A549 (cell line): ENCODE data around the gene ASPA.

Experiments used
- CHD2 ChIP-seq: fragments of 150-350 bp; IDR thresholded peaks from 2 replicates; pipeline ENCODE4 v1.6.1; 2014; ENCODE audit warnings: low read length; ENCODE audit not compliant: partially characterized antibody
- CTCF ChIP-seq: fragments of >200 bp; sonication (Bioruptor Twin); formaldehyde crosslinking; IDR thresholded peaks from 3 replicates; pipeline ENCODE4 v1.5.1; 2016
- E2F6 ChIP-seq: IDR thresholded peaks from 2 replicates; pipeline ENCODE4 v1.6.1; 2012; ENCODE audit warnings: low read depth, borderline replicate concordance
- EP300 ChIP-seq, 2 experiments: fragments of >200 bp; sonication (Bioruptor Twin); formaldehyde crosslinking; IDR thresholded peaks; 2 replicates in 1 of 2; 3 replicates in 1 of 2; pipeline ENCODE4 v1.6.1; 2016 to 2017
- FOSL2 ChIP-seq, 2 experiments: fragments of 450-650 bp in 1 of 2; fragments of >200 bp in 1 of 2; sonication (Bioruptor Twin) in 1 of 2; formaldehyde crosslinking; IDR thresholded peaks; 2 replicates each; pipeline versions ENCODE4 v1.5.0 to v1.6.1; 2016 to 2020; ENCODE audit warnings: mild to moderate bottlenecking in 1 of 2, moderate library complexity in 1 of 2
- FOXS1 ChIP-seq: fragments of 250-450 bp; sonication (Bioruptor Pico); IDR thresholded peaks from 2 replicates; pipeline ENCODE4 v1.5.0; 2020; ENCODE audit warnings: mild to moderate bottlenecking, moderate library complexity
- JUNB ChIP-seq: fragments of >200 bp; sonication (Bioruptor Twin); formaldehyde crosslinking; IDR thresholded peaks from 2 replicates; pipeline ENCODE4 v1.6.1; 2016
- MAFK ChIP-seq: fragments of 450-650 bp; IDR thresholded peaks from 2 replicates; pipeline ENCODE4 v1.6.1; 2014; ENCODE audit not compliant: partially characterized antibody
- POLR2A ChIP-seq: IDR thresholded peaks from 2 replicates; pipeline ENCODE4 v1.6.1; 2012; ENCODE audit warnings: mild to moderate bottlenecking, low read length
- REST ChIP-seq: fragments of 200-600 bp; sonication (generic); IDR thresholded peaks from 2 replicates; pipeline ENCODE4 v1.6.1; 2016; ENCODE audit warnings: antibody characterized with exemption, mild to moderate bottlenecking, moderate library complexity
- SREBF2 ChIP-seq: fragments of 450-650 bp; IDR thresholded peaks from 2 replicates; pipeline ENCODE4 v1.6.1; 2014; ENCODE audit warnings: mild to moderate bottlenecking, moderate library complexity
- TF ChIP-seq, protein P1 (sequence below): IDR thresholded peaks from 2 replicates; pipeline ENCODE4 v1.6.1; 2012
- TF ChIP-seq, protein P2 (sequence below): IDR thresholded peaks from 2 replicates; pipeline ENCODE4 v1.6.1; 2012

GRCh38 chr17:3438368-3438767 lies 37.4 kb upstream of the ASPA start:
- TF ChIP-seq, protein P1, sequence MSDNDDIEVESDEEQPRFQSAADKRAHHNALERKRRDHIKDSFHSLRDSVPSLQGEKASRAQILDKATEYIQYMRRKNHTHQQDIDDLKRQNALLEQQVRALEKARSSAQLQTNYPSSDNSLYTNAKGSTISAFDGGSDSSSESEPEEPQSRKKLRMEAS: no peak
- TF ChIP-seq MAFK (no peak), CTCF (no peak), POLR2A (no peak), CHD2 (no peak), JUNB (no peak), FOXS1 (CRISPR knock-in tag) (no peak), FOSL2 (IDR thresholded peaks at IDR 0.05) (no peak), FOSL2 (CRISPR knock-in tag; IDR thresholded peaks at IDR 0.05) (no peak), E2F6 (no peak), EP300 (IDR thresholded peaks at IDR 0.05) (no peak), REST (no peak), SREBF2 (no peak)
- TF ChIP-seq, protein P2, sequence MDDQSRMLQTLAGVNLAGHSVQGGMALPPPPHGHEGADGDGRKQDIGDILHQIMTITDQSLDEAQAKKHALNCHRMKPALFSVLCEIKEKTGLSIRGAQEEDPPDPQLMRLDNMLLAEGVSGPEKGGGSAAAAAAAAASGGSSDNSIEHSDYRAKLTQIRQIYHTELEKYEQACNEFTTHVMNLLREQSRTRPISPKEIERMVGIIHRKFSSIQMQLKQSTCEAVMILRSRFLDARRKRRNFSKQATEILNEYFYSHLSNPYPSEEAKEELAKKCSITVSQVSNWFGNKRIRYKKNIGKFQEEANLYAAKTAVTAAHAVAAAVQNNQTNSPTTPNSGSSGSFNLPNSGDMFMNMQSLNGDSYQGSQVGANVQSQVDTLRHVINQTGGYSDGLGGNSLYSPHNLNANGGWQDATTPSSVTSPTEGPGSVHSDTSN: no peak
